HepG2 (cell line): Measurements from ENCODE around the gene RPLP1. TPM values are rescaled to one million over a fixed set of nuclear protein-coding genes. Genes with fewer than 3 reads are reported as not detected.
A peak's percentile ranks its signal among the peaks of the same experiment; 100 is the strongest.

Source experiments
- CREB1 ChIP-seq, 2 experiments: fragments of 450-650 bp in 1 of 2; IDR thresholded peaks; 2 replicates each; pipeline ENCODE4 v1.6.1; 2016 to 2017; ENCODE audit warnings: control low read depth in 1 of 2, mild to moderate bottlenecking in 1 of 2, missing compliant biosample characterization in 1 of 2, missing genetic modification characterization in 1 of 2
- HHEX ChIP-seq: IDR thresholded peaks from 2 replicates; pipeline ENCODE4 v1.6.1; 2016; ENCODE audit warnings: control low read depth
- MYPOP ChIP-seq: sonication (generic); formaldehyde crosslinking; IDR thresholded peaks from 2 replicates; pipeline ENCODE4 v1.8.1; 2023; ENCODE audit warnings: mild to moderate bottlenecking, moderate library complexity, missing genetic modification reagents
- ZNF646 ChIP-seq: sonication (generic); formaldehyde crosslinking; IDR thresholded peaks from 2 replicates; pipeline ENCODE4 v1.9.0; 2021; ENCODE audit warnings: mild to moderate bottlenecking, missing genetic modification reagents
- polyA plus RNA-seq, 8 experiments: library from polyadenylated mRNA; depleted of rRNA in 3 of 8; stranded (reverse) in 7 of 8; unstranded in 1 of 8; fragments of >200 nt; fragmentation: Illumina TruSeq in 4 of 8; extraction: Trizol in 4 of 8; gene quantifications; 2 replicates each; pipeline versions ENCODE4 v1.2.1 to v1.2.3, GENCODE V29; 2011 to 2016; ENCODE audit warnings: low read depth in 4 of 8, missing spikeins in 1 of 8, mixed read lengths in 1 of 8; ENCODE audit not compliant: insufficient read depth in 1 of 8
- total RNA-seq, 5 experiments: library from RNA; depleted of rRNA; stranded (reverse); fragments of >200 nt; fragmentation: Illumina TruSeq; extraction: Trizol; gene quantifications; 2 replicates each; pipeline ENCODE4 v1.2.3, GENCODE V29; 2016; ENCODE audit warnings: low read depth in 1 of 5
- TF ChIP-seq, protein P1 (sequence below): sonication (generic); formaldehyde crosslinking; IDR thresholded peaks from 2 replicates; pipeline ENCODE4 v1.5.0; 2020; ENCODE audit warnings: mild to moderate bottlenecking, missing genetic modification reagents, borderline replicate concordance
- TF ChIP-seq, protein P2 (sequence below): sonication (generic); formaldehyde crosslinking; IDR thresholded peaks from 2 replicates; pipeline ENCODE4 v1.4.0; 2020; ENCODE audit warnings: missing genetic modification reagents

RPLP1 gene
- total and polyA plus RNA-seq, 2 of the 13 experiments (the other 11 are each of a cell fraction or from before 2014, with no cell fraction given) = 817 to 929 TPM

GRCh38 chr15:69462493-69463181 lies 10.0 kb downstream of the RPLP1 start (continued):
- TF ChIP-seq, protein P1, sequence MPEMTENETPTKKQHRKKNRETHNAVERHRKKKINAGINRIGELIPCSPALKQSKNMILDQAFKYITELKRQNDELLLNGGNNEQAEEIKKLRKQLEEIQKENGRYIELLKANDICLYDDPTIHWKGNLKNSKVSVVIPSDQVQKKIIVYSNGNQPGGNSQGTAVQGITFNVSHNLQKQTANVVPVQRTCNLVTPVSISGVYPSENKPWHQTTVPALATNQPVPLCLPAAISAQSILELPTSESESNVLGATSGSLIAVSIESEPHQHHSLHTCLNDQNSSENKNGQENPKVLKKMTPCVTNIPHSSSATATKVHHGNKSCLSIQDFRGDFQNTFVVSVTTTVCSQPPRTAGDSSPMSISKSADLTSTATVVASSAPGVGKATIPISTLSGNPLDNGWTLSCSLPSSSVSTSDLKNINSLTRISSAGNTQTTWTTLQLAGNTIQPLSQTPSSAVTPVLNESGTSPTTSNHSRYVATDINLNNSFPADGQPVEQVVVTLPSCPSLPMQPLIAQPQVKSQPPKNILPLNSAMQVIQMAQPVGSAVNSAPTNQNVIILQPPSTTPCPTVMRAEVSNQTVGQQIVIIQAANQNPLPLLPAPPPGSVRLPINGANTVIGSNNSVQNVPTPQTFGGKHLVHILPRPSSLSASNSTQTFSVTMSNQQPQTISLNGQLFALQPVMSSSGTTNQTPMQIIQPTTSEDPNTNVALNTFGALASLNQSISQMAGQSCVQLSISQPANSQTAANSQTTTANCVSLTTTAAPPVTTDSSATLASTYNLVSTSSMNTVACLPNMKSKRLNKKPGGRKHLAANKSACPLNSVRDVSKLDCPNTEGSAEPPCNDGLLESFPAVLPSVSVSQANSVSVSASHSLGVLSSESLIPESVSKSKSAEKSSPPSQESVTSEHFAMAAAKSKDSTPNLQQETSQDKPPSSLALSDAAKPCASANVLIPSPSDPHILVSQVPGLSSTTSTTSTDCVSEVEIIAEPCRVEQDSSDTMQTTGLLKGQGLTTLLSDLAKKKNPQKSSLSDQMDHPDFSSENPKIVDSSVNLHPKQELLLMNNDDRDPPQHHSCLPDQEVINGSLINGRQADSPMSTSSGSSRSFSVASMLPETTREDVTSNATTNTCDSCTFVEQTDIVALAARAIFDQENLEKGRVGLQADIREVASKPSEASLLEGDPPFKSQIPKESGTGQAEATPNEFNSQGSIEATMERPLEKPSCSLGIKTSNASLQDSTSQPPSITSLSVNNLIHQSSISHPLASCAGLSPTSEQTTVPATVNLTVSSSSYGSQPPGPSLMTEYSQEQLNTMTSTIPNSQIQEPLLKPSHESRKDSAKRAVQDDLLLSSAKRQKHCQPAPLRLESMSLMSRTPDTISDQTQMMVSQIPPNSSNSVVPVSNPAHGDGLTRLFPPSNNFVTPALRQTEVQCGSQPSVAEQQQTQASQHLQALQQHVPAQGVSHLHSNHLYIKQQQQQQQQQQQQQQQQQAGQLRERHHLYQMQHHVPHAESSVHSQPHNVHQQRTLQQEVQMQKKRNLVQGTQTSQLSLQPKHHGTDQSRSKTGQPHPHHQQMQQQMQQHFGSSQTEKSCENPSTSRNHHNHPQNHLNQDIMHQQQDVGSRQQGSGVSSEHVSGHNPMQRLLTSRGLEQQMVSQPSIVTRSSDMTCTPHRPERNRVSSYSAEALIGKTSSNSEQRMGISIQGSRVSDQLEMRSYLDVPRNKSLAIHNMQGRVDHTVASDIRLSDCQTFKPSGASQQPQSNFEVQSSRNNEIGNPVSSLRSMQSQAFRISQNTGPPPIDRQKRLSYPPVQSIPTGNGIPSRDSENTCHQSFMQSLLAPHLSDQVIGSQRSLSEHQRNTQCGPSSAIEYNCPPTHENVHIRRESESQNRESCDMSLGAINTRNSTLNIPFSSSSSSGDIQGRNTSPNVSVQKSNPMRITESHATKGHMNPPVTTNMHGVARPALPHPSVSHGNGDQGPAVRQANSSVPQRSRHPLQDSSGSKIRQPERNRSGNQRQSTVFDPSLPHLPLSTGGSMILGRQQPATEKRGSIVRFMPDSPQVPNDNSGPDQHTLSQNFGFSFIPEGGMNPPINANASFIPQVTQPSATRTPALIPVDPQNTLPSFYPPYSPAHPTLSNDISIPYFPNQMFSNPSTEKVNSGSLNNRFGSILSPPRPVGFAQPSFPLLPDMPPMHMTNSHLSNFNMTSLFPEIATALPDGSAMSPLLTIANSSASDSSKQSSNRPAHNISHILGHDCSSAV = no peak
- TF ChIP-seq ZNF646 (CRISPR knock-in tag) = no peak
- no peak for TF ChIP-seq HHEX (CRISPR knock-in tag)
- TF ChIP-seq MYPOP (CRISPR knock-in tag) = no peak; the same call in 1 of the 2 replicates
- TF ChIP-seq, protein P2, sequence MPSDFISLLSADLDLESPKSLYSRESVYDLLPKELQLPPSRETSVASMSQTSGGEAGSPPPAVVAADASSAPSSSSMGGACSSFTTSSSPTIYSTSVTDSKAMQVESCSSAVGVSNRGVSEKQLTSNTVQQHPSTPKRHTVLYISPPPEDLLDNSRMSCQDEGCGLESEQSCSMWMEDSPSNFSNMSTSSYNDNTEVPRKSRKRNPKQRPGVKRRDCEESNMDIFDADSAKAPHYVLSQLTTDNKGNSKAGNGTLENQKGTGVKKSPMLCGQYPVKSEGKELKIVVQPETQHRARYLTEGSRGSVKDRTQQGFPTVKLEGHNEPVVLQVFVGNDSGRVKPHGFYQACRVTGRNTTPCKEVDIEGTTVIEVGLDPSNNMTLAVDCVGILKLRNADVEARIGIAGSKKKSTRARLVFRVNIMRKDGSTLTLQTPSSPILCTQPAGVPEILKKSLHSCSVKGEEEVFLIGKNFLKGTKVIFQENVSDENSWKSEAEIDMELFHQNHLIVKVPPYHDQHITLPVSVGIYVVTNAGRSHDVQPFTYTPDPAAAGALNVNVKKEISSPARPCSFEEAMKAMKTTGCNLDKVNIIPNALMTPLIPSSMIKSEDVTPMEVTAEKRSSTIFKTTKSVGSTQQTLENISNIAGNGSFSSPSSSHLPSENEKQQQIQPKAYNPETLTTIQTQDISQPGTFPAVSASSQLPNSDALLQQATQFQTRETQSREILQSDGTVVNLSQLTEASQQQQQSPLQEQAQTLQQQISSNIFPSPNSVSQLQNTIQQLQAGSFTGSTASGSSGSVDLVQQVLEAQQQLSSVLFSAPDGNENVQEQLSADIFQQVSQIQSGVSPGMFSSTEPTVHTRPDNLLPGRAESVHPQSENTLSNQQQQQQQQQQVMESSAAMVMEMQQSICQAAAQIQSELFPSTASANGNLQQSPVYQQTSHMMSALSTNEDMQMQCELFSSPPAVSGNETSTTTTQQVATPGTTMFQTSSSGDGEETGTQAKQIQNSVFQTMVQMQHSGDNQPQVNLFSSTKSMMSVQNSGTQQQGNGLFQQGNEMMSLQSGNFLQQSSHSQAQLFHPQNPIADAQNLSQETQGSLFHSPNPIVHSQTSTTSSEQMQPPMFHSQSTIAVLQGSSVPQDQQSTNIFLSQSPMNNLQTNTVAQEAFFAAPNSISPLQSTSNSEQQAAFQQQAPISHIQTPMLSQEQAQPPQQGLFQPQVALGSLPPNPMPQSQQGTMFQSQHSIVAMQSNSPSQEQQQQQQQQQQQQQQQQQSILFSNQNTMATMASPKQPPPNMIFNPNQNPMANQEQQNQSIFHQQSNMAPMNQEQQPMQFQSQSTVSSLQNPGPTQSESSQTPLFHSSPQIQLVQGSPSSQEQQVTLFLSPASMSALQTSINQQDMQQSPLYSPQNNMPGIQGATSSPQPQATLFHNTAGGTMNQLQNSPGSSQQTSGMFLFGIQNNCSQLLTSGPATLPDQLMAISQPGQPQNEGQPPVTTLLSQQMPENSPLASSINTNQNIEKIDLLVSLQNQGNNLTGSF (CRISPR knock-in tag) = no peak
- no peak for TF ChIP-seq CREB1 (IDR thresholded peaks at IDR 0.05)
- TF ChIP-seq CREB1 (CRISPR knock-in tag; IDR thresholded peaks at IDR 0.05) = 0 out of 2 replicates have a peak, but pooled peaks have one; percentile 30
